GM08714 (cell line): ENCODE measurements around the gene FLRT2.

Experiments used
- H3K4me3 ChIP-seq: fragments of 200-500 bp; sonication (Bioruptor generic); 2 replicates; pipeline ENCODE4 v1.5.1; 2014; ENCODE audit warnings: mild to moderate bottlenecking, low read length, inconsistent platforms
- ZNF274 ChIP-seq: IDR thresholded peaks from 2 replicates; pipeline ENCODE4 v1.6.1; 2012; ENCODE audit warnings: mild to moderate bottlenecking, low read depth, low read length

The FLRT2 gene

DNA sequence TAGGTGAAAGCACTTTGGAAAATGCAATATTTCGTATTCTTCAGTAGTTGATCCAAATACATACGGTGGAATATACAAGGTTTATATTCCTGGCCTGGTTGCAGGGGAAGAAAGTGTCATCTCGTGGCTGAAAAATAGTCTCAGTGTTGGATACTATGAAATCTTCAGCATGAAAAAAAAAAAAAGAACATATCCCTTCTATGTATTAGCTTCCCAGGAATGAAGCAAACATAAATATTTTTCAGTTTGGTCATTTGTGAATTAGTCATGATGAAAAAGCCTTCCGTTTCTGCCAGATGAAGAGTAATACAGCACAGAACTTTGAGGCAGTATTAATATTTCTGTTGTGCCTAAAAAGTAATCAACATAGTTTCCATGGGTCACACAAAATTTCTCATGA is 36.7 kb downstream of the FLRT2 start:
- H3K4me3 ChIP-seq, result no peak overlapping the region
- no peak for TF ChIP-seq ZNF274

DNA sequence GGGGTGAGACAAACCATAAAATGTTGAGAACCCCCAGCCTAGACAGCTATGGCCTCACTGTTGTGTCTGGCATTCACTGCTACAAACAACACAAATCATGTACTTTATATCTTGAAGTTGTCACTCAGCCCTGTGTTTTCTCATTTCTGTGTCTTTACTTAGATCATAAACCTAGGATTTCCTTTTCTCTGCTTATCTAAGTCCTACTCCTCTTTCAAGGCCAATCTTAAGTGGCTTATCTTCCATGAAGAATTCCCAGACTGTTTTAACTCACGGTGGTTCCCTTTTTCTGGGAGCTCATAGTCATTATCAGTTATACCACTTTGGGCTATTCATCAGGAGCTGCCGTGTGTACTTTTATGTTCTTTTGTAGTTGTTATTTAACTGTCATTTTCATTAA is 42.1 kb downstream of the FLRT2 start:
- TF ChIP-seq ZNF274, result no peak

DNA sequence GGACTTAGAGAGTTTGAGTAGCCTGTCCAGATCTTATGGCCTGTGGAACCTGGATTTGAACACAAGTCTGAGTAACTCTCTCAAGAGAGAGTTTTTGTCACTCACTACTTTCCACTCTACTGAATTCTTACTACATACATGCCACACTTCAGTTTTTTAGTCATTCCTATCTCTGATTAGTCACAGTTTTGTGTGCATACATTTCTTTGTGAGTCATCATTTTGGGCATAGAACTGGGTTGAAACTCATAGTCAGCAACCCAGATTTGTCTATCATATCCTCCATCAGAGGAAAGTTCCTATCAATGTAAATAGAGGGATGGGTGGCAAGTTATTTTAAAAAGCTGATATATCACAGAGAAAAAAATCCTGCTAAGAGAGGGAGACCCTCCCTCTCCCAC is 42.9 kb downstream of the FLRT2 start:
- no peak overlapping the region for H3K4me3 ChIP-seq
- TF ChIP-seq ZNF274, result no peak

More for the DNA sequence above, 42.1 kb downstream of the FLRT2 start:
- no peak overlapping the region for H3K4me3 ChIP-seq

DNA sequence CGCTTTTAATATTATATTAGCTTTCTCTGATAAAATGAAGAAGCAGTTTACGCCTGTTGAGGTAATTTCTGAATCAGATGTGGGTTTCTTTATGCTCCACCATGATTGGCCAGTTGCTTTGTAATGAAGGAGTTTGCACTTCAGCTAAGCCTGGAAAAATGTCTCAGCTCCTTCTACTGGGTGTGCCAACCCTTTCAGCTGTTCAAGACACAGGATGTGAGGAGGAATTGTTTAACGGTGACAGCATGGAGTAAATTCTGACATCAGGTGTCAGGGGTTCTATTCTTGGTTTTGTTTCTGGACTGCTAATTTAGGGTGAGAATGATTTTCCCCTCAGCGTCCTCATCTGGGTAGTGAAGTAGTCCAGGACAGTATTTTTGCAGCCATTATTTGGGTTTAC is 43.5 kb downstream of the FLRT2 start:
- H3K4me3 ChIP-seq, result no peak overlapping the region
- TF ChIP-seq ZNF274, result no peak

DNA sequence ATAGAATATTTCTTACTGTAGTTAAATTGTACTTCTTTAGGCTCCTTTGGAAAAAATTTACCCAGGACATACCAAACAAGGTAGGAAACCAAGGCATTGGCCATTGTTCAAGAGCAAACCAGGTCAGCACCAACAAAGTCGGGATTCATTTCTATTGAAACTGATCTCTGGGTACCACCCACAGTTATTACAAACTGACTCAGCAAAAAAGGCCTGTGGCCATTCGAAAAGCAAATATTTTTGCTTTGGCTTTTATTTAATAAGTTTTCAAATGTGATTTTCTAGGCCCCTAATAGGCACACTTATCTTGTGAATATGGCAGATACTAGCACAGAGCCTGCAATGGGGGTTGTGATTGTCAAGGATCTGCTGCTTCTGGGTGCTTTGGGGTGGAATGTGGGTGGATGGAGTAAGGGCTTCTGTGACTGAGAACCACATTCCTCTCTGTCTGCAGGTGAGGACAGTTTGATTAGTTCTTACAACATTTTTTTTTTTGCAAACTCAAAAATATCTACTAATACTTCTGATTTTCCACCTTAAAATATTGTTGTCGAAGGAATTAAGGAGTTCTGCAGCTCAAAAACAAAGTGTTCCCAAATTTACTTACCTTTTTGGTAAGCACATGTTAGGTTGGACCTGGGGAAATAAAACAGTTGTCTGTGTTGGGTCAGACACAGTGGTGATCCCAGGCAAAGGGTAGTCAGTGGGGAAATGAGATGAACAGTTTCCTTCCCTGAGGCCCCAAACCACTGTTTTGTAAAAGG is 45.1 kb downstream of the FLRT2 start:
- no peak for TF ChIP-seq ZNF274

DNA sequence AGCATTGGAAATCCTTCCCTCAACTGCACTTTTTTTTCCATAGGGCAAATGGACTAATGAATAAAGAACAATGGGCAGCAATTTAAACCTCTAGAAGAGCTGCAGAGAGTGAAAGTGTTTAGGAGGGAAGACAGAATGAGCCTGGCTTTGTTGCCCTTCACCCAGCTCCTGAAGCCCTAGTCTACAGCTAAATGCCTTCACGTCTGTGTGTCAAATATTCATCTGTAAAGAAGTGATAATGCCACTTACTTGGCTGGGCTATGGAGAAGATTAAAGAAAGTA is 45.6 kb downstream of the FLRT2 start:
- no peak for TF ChIP-seq ZNF274
- H3K4me3 ChIP-seq, result no peak overlapping the region

More for the DNA sequence above, 45.1 kb downstream of the FLRT2 start:
- H3K4me3 ChIP-seq, result no peak overlapping the region

DNA sequence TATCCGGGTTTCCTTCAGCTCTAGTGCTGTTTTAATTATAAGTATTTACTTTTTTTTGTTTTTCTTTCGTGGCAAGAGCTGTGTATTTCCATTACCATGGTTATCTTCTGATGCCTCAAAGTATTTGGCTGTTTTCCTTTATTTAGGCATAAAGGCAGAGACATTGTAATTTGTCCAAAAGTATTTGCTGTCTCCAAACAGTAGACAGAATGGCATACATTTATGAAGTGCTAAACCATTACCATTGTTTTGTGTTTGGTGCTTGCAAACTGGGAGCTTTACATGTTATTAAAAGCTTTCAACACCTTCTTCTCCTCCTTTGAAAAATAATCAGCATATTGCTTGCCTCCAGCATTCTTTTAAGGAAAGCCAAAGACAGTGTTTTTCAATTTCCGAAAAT is 46.3 kb downstream of the FLRT2 start:
- no peak for TF ChIP-seq ZNF274
- no peak overlapping the region for H3K4me3 ChIP-seq

DNA sequence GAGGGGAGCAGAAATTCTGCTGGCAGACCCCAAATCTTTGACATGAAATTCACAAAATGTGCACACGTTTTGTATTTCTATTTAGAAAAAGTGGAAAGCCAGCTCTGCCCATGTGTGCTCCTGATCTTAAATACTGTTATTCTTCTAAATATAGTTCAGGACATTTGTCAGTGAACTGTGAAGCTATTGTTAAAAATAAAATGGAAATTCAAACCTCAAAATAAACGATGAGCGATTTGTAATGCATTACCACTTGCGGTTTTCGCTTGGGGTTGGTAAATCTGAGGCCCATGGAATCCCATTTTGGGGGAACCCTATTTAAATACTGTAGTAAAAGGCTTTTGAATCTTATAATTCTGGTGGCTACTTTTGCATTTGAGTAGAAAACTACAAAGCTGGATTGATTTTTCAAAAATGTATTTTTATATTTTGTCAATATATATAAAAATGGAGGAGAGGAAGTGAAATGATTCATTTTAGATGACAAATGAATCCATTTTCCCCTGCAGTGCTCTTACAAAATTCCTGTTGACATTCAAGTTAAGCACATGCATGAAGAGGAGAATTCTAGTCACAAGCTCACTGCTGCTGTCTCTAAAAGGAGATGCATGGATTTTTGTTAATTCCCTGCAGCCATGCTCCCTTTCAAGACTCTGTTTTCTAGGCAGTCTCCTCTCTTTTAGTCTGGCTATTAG is 47.1 kb downstream of the FLRT2 start:
- H3K4me3 ChIP-seq, result no peak overlapping the region
- no peak for TF ChIP-seq ZNF274

DNA sequence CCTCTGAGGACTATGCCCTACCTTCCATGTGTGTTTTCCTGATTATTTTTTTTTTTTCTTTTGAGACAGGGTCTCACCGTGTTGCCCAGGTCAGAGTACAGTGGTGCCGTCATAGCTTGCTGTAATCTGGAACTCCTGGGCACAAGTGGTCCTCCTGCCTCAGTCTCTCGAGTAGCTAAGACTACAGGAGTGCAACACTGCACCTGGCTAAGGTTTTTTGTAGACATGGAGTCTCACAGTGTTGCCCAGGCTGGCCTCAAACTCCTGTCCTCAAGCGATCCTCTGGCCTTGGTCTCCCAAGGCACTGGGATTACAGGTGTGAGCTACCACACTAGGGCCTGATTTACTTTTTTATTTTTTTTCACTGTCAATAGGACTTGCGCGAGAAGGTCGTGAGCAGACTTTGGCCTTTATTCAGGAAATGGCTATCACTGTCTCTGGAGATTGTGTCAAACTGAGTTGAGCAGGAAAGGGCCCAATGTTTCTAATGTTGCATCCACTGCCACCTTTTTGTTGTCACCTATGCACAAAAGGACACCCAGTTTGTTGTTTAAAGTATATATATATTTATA is 47.7 kb downstream of the FLRT2 start:
- no peak for TF ChIP-seq ZNF274
- no peak overlapping the region for H3K4me3 ChIP-seq

DNA sequence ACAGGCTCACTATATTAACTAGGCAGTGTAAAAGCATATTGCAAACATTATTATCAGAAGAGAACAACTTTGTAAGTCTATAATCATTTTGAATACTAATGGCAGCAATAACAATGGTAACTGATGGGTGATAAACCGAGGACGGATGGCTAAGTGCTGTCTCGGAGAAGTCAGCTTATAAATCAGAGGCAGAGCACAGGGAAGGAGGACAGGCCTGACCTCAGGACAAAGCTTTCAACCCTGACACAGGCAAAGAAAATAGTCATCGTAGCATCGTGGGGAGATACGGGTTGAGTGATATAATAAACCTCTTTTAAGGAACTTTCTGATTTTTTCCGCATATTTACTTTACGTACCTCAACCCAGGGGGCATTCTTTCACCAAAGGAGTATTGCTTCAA is 48.4 kb downstream of the FLRT2 start:
- H3K4me3 ChIP-seq, result no peak overlapping the region
- TF ChIP-seq ZNF274, result no peak

DNA sequence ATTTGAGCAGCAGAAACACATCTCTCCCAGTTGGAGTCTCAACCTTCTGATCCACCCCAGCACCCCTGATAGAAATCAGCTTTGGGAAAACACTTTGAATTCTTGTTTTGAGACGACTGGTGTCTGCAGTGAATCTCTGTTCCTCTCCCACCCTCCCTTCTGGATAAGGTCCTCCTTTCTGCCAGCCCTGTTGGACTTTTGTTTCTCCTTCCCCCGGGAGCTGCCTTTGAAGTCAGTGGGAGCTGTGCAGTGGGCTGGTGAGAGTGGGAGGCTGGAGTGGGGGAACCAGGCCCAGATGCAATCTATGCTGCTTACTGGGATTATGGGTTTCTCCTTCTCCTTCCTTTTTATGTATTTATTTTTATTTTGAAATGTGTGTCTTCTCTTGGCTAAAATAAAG is 49.0 kb downstream of the FLRT2 start:
- no peak for TF ChIP-seq ZNF274
- no peak overlapping the region for H3K4me3 ChIP-seq

DNA sequence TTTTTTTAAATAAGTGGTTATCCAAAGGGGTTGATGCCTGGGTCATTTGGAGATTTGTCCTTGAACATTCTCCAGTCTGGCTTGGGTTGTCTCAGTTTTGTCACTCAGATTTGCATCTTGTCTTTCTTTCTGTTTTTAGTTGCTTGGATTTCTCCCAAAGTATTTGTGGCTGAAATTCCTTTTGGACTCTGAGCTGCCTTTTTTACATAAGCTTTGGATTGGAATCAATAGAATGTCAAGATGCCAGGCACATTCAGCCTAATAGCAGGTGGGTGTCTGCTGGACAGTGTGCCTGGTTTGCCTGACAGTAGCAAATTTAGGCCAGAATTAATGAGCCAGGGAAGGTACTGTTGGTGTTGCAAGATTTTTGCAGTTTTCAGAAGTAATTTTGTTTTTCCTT is 50.0 kb downstream of the FLRT2 start:
- no peak overlapping the region for H3K4me3 ChIP-seq
- no peak for TF ChIP-seq ZNF274

DNA sequence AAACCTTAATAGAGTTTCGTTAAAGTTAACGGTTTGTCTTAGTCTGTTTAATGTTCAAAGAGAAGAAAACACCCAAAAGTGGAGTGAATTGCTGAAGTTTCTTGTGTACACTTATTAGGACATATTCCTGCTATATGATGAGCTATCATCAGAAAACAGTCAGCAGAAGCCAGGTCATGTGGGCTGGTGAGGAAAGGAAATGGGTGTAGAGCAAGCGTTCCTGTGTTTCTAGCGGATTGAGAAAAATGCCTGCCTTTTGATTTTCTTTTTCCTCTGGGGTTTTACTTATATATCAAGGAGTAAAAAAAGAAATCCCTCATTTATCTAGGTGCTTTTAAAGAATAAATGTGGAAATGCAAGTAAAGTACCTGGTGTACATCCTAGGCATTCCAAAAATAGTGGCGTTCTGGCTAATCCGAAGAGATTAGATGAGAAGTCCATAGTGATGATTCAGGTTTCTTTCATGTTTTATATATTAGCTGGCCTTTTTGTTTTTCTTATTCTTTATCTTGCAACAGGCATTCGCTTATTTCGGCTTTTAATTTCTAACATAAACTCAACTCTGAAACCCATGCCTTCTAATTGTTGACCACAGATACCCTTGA is 50.7 kb downstream of the FLRT2 start:
- no peak overlapping the region for H3K4me3 ChIP-seq
- no peak for TF ChIP-seq ZNF274

DNA sequence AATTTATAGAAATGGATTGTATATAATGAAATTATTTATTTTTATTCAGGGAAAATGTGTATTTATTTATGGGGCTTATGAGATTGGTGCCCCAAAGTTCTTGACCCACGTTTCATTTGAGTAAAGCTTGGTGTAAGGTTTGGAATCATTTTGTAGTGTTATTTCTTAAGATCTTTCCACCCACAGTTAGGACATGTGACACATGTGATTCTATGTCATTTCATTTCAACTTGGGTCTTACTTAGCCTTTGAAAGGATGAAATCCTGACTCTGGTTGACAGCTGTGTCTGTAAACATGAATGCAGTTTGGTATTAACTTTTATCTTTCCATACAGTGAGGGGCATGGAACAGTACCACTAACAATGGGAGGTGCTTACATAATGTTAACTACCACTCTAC is 51.7 kb downstream of the FLRT2 start:
- no peak overlapping the region for H3K4me3 ChIP-seq
- TF ChIP-seq ZNF274, result no peak

DNA sequence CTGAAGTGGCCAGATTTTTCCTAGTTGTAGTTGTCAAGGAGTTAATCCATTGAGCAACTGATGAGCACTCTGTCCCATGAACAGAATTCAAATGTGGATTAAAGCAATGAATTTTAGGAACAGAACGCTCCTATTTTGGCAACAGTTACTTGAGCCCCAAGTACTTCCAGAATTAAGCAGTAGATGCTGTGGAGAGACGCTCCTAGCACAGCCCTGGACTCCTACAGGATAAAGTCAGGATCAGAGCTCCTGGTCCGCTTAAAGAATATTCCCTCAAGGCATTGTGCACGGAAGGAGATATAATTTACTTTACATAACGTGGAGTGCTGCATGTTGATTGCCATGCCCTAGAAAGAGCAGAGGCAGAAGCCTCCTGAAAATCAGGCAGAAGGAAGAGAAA is 53.4 kb downstream of the FLRT2 start:
- no peak for TF ChIP-seq ZNF274
- no peak overlapping the region for H3K4me3 ChIP-seq
